Stimulated activated CD8-positive, alpha-beta memory T cell treated with anti-CD3 and anti-CD28 coated beads, Interleukin-4, amount 100 ng/mL, for 1 hour (primary cell): ENCODE measurements around the gene MACROD2.

Source experiments
- DNase-seq, 2 donors: peaks; one replicate each; pipeline ENCODE4 v3.0.0-alpha.2; 2020; ENCODE audit warnings: low read depth in 2 of 2, low spot score in 1 of 2

The MACROD2 gene

DNA sequence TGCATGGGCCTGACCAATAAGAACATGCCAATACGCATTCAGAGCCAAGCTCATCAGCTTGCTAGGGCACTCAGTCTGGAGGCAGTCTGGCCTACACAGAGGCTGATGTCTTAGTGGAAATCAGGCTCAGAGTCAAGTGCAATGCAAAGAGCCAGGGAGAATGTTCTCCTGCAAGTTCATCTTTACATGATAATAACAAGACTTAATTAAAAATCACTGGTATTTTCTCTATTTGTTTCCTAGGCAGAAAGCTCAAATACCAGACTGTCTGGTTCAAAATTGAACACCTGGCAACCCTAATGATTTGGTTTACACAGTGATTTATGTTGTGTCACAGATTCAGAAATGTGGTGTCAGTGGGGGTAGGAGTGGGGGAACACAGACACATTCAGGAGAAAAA, 1031.4 kb downstream of the MACROD2 start:
- DNase-seq: no peak

DNA sequence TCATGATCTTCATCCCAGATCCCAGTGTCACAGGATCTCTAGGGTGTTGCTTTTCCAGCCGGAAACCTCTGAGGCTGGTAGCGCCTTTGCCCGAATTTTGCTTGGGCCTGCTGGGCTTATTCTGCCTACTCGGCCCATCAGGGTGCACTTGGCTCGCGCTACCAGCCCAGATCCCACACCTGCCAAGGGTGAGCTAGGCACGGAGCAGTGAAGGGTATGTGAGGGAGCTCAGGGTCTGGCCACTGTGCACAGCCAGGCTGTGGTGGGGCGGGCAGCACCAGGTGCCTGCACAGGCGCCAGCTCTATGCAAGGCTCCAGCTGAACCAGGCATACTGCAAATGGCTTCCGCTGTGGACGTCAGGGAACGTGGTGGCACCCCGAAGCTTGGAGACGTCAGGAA, 1035.5 kb downstream of the MACROD2 start:
- no peak for DNase-seq

DNA sequence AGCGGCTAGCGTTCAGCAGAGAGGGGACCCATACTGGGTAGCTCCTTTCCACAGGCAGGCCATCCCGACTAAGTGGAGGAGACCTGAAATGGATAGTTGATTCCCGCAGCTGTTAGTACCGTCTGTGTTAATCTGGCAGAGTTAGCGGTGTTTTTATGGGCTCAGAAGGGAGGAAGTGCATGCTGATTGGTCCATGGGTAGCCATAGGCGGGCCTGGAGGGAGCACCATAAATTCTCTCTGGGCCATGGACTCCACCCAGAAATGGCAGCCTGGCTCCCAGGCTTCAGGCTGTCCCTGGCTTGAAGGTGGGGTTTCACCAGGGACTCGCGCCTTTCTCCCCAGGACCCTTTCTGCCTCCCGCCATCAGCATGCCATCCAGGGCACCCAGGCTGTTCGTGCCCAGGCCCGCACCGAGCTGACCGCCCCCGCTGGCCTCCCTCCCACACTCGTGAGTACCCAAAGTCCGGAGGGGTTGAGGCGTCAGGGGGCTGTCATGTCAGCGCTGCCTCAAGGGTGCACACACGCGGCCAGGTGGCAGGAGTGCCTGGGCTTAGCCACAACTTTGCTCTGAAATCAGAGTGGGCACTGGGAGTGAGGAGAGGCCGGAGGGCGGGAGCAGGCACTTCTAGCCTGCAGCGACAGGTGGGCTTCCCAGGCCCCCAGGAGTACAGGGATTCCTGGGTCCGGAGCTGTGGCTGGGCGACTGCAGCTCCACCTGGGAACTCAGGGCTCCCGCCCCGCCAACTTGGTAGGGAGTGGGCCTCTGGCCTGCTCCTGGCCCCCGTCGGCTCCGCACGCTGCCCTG, 1036.4 kb downstream of the MACROD2 start:
- no peak for DNase-seq

DNA sequence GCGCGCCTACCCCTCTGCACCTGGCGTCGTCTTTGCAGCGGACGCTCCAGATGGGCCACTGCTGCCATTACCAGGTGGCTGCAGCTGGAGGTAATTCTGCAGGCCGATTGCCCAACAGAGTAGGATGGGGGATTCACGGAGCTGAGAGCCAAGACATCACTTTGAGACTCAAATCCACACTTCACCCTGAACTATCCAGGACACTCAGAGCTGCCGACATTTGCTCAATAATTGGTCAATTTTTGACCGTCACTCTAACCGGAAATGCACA, 1037.0 kb downstream of the MACROD2 start:
- no peak for DNase-seq

DNA sequence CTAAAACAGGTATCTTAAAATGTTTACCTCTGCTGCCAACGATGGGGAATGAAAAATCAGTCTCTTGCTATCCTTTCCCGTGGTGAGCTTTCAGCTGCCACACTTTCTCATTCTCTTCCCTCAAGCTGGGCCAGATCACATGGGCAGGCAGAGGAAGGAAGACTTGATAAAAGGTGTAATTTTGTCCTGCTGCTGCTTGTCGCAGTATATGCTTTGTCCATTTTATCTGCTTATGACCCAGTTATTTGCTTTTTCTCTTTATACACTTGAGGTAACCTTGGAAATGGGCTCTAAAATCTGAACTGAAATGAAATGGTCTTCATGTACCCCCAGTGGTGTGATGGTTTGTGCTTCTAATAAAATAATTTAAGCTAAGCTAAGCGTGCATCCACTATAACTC, 1038.0 kb downstream of the MACROD2 start:
- no peak for DNase-seq

DNA sequence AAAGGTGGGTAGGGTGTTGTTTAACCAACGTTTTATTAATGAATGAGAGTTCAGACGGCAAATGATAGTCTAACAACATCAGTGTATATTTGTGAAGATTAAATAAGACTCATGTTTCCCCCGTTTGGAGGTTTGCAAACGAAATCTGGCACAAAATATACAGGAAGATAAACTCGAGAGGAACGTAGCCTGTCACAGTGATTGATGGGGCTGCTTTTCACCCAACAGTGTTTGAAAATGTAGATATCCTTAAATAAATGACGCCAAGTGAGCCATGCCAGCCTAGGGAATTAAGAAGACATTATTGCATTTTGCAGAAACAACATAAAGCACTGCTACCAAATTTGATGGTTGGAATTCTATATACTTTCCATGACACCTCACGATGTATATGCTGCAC, 1038.6 kb downstream of the MACROD2 start:
- DNase-seq: no peak

DNA sequence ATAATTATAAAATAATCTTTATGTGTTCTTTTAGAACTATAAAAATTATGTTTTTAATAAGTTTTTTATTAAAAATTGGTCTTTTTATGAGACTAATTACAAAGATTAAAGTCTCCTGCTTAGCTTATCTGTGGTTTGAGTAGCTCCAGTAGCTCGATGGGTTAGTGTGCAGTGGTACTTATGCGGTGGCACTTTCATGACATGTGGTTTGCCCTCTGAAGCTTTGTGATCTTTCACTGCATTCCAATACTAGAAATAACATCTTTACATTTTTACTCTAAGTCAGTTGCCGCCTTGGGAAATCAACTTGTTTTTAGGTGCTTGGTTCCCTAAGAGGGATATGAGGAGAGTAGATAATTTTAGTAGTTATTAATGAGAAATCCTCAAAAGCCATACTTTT, 1041.6 kb downstream of the MACROD2 start:
- no peak for DNase-seq

DNA sequence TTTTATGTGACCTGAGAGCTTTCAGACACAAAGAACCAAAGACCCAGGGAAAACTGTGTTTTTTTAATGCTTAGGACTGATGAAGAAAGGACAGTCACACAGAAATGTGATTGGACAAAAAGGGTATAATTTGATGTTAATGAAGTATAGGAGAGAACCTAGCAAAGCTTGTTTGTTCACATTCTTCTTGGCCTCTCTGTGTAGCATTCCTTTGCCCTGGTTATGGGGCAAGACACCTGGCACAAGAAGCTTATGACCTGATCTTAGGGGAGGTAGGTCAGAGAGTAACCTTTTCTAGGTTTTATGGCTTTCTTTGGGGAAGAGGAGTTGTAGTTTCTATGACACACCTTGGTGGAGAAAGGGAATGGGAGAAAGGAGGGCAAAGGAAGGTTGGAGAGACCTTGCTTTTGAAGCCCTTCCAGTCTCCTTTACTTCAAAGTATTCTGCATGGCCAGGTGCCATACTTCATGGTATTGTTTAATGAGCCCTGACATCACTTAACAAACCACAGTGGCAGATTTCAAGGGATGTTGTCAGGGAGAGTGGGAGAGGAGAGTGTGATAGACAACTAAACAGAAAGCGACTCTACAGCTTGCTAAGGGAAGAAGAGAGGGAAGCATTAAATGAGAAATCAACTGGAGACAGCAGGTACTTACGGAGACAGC, 1043.9 kb downstream of the MACROD2 start:
- no peak for DNase-seq

DNA sequence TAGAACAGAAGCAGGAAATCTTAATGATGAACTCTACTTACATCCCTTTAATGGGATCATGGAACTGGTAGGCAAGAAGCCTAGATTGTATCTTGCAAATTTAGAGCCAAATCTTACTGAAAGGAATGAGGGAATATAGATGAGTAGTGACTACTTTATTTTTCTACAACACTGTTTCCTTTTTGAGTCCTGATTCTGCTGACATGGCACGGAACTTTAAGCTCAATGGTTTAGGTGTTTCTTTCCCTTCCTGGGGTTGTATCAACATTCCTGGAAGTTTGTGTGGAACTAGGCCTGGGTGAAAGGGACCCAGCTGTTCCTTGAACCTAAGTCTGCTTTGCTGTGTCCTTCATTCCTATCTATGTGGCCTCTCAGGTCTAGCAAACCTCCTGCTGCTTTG, 1047.4 kb downstream of the MACROD2 start:
- DNase-seq: no peak

DNA sequence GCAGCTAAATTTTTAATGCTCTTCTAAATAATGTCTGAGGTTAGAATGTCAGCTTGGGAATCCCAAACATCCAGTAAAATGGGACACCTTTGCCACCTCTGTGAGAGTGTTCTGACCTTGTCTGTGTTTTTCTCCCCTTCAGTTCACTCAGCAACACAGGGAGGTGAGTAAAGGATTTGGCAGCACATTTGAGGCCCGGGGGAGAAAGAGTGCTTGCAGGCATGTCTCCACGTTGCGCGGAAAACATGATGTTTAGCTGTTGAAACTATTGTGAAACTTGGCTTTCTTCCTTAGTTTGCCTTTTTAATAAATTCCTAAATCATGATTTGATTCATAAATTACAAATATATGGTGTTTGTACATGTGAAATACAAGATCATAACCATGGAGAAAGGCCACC, 1049.9 kb downstream of the MACROD2 start:
- no peak for DNase-seq

DNA sequence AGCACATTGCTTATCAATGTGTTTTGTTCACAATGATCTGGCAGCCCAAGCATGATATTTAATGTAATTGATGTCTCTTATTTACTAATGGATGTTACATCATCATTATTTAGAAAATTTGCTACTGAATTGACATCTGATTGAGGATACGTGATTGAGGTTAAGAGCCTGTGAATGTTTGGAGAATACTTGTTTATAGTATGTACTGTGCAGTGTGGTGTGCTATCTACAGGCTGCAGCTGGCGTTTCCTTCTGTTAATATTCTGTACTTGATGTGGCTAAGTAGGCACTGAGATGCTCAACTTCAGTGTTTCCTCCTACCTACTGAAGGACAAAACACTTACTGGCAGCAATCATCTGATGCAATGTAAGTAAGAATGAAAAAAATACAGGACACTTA, 1051.7 kb downstream of the MACROD2 start:
- DNase-seq: no peak

DNA sequence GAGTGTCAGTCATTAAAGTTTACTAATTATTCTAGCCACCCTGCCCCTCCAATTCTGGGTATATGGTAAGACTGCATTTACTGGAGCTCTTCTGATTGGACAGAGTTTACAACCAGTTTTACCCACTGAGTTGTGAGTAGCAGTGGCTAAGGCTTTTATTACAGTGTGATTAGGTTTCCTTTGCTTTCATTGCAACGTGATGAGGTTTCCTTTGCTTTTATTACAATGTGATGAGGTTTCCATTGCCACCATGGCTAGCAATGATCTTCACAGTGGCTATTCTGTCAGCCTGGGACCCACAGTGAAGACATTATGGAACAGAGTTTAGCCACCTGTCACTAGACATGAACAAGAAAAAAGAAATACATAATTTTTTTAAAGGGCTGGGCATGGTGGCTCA, 1052.3 kb downstream of the MACROD2 start:
- DNase-seq: no peak

DNA sequence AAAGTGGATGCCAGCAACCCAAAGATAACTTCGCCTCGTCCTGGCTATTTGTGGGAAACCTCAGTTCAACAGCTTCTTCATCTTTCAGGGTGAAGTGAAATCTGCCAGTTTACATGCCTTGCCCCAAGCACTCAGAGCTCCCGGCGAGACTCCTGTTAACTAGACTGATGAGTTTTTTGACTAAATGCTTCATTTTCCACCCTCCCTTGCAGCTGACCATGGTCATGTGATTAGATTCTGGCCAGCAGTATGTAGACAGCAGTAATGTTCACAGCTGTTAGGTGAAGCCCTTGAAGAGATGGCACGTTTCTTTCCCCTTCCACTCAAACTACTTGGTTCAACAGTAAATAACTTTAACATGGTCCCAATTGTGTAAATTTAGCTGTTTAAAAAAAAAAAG, 1060.9 kb downstream of the MACROD2 start:
- no peak for DNase-seq

DNA sequence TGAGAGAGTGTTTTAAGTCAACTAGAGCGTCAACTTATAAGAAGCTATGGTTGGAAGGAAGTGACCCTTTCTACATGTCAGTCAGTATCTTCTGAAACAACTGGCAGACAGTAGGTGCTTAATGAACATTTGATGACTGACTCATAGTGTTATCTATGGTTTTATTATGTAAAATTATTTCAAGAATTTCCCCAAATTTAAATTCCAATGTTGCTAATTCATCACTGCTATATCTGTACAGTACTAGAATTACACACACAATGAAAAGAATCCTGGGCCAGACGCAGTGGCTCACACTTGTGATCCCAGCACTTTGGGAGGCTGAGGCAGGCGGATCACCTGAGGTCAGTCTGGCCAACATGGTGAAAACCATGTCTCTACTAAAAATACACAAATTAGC, 1063.5 kb downstream of the MACROD2 start:
- DNase-seq: no peak

DNA sequence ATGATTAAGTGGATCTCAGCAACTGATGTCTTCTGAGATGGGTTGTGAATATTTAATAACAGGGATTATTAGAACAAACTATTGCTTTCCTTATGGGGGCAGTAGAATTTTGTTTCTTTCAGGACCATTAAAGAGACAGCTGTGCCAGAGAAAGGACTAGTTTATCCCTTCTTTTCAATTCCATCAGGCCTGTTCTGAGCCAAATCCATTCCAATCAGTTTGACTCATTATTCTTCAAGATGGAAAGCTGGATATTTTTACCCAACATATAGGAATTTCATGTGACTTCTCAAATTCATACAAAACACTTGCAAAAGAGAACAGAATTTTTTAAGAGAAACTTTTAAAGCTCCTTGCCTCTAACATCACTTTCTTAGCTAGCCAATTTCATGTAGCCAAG, 1064.1 kb downstream of the MACROD2 start:
- DNase-seq: no peak

DNA sequence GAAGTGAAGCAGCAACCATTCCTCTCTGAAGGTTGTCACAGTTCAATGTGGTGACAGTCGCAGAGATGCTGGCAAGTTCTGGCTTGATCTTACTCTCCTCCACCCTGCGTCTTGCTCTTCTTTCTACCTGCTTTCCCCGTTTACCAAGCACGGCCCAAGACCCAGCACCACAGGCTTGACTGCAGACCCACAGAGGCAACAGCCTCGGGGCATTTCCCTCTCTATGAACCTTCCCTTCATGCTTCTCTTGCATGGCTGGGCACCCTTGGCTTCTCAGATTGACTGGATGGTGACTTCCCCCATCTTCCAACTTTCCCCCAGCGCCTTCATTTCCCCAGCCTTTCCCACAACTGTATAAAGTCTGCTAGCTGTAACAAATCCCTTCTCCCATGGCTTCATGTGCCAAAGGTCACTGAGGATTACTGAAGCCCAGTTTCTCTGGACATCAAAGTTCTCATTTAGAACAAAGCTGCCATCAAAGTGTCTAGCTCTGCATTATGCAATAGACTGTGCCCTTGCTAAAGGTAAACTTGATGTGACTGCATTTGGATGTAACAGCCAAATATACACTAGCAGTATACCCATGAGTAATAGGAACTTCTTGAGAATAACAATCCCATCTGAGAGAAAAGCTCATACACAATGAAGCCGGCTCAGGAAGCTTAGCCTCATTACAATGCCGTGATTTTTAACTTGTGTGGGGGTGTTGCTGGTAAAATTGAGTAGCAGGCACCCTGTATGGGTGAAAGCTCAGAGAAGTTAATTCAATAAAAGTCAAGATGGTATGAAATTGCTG, 1065.1 kb downstream of the MACROD2 start:
- DNase-seq: no peak

DNA sequence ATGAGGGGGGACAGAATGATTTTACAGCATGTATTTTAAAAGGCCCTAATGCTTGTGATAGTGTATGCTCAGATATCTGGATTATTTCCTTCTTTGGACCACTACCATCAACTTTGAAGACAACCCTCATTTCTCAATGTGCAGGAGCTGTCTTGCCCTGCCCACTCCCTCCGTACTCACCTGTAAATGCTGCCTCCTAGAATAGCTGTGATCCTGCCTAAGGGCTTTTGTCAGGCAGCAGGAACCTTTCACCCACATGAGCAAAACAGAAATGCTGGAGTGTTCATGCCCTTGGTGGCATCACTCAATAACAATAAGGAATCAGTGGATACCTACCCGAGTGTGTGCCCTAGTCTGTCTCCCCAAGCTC, 1065.7 kb downstream of the MACROD2 start:
- DNase-seq: no peak

DNA sequence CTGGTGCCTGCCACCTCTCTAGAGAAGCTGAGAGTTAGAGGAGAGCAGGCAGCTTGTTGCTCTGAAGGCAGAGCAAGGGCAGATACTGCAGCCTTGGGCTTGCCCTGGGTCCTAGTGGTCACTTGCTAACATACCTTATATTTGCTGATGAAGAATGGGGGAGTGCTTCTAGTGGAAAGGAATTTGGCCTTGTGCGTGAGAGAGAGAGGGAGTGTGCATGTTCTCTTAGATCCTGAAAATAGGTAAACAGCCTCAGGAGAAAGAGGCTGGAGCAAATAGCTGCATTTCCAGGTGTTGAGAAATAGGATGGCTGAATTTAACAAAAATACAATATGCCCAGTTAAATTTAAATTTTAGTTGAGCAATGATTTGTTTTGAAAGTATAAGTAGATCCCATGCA, 1066.6 kb downstream of the MACROD2 start:
- no peak for DNase-seq

DNA sequence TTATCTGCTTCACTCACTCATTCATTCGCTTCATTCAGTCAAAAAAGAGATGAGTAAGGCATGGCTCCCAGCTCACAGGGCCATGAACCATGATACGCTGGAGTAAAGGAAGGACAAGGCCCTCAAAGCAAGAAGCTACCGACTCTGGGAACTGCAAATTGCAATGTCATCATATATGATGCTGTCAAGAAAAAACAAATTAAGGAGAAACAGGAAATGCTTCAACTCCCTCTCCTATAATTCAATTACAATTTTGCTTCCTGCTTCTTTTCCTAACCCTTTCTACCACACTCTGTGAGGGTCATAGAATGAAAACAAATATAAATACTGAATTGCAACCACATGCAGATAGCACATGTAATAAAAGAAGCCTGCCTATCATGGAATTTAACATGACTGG, 1067.8 kb downstream of the MACROD2 start:
- DNase-seq: no peak

DNA sequence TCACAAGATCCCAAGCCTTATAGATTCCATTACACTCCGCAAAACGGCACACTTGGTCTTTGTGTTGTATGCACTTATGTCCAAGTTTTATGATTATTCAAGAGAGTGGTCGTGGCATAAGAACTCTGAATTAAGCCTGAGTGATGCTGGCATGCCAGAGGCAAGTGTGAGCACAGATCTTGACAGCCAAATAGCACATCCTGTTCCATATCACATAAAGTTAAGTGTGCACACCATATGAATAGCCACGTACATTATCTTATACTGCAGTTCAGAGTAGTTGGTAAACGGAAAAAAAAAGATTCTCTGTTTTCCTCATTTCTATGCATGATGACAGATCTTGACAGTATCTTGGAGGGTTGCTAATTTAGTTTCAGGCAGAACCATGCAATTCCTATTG, 1069.4 kb downstream of the MACROD2 start:
- DNase-seq: no peak

DNA sequence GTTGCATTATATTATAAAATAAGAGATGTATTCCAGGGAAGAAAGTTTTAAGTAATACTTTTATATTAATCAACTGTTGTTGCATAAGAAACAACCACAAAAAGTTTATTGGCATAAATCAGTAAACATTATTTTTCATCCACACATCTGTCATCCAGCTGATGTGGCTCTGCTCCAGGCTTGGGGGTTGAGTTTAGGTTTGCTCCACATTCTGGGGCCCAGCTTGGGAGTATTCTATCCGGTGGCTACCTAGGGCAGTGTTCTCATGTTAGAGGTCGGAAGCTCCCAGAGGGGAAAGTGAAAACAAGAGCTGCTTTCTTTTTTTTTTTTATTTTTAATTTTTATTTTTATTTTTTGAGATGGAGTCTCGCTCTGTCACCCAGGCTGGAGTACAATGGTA, 1070.5 kb downstream of the MACROD2 start:
- DNase-seq: no peak

DNA sequence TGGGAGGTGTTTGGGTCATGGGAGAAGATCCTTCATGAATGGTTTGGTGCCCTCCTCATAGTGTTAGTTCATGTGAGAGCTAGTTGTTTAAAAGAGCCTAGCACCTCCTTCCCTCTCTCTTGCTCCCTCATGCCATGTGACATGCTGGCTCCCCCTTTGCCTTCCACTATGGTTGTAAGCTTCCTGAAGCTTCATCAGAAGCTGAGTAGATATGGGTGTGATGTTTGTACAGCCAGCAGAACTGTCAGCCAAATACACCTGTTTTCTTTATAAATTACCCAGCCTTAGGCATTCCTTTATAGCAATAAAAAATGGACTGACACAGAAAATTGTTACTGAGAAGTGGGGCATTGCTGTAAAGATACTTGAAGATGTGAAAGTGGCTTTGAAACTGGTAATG, 1073.2 kb downstream of the MACROD2 start:
- no peak for DNase-seq

DNA sequence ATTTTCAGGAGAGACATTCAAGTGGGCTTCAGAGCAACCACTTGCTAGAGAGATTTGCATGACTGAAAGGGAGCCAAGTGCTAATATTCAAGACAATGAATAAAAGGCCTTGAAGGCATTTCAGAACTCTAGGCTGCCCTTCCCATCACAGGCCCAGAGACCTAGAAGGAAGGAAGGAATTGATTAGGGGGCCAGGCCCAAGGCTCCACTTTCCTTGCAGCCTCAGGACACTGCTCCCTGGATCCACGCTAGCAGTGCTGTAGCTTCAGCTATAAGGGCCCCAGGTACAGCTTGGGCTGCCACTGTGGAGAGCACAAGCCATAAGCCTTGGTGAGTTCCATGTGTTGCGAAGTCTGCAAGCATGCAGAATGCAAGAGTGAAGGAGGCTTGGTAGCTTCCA, 1074.0 kb downstream of the MACROD2 start:
- DNase-seq: no peak
